SK-N-DZ (cell line): Measurements from ENCODE around the gene MSMO1.

Experiments
- DNase-seq: peaks from one replicate; pipeline ENCODE4 v3.0.0-alpha.2; 2015; ENCODE audit warnings: low spot score
- small RNA-seq, 2 experiments: library from RNA; depleted of rRNA; stranded (forward); fragments of <200 nt; gene quantifications; one replicate each; pipeline ENCODE3, GENCODE V24; 2014

The MSMO1 gene

GRCh38 chr4:165388756-165389155 is 61.3 kb downstream of the MSMO1 start:
- no peak for DNase-seq

Small RNA genes lying within 50 kb of the gene (small RNA-seq; reads per million reads assigned to genes)
- 0 to 0.35 reads per million in 2 experiments for gene MIR578
